Progenitor cell of endocrine pancreas (in vitro differentiated cells): ENCODE results near the gene DNALI1. TPM values are rescaled to one million over a fixed set of nuclear protein-coding genes. Genes with fewer than 3 reads are reported as not detected.
A peak's percentile ranks its signal among the peaks of the same experiment; 100 is the strongest.
"Not testable (repeated sequence)": the region's sequence is repeated elsewhere in the genome, so short reads cannot be mapped to it uniquely, and the experiment has no call there.

Source experiments
- DNase-seq: peaks from one replicate; pipeline ENCODE4 v3.0.0; 2021; ENCODE audit warnings: low spot score; ENCODE audit not compliant: unreplicated experiment
- H3K27ac Mint-ChIP-seq: 2 replicates; pipeline ENCODE4 v1.8.0; 2021; ENCODE audit warnings: mild to moderate bottlenecking, moderate library complexity, mixed read lengths
- H3K27me3 Mint-ChIP-seq: 2 replicates; pipeline ENCODE4 v1.8.0; 2021; ENCODE audit warnings: mixed read lengths
- H3K36me3 Mint-ChIP-seq: 2 replicates; pipeline ENCODE4 v1.8.0; 2022; ENCODE audit warnings: mixed read lengths; ENCODE audit not compliant: insufficient read depth
- H3K4me1 Mint-ChIP-seq: 2 replicates; pipeline ENCODE4 v1.8.0; 2021; ENCODE audit warnings: low read depth, mixed read lengths
- H3K4me3 Mint-ChIP-seq: 2 replicates; pipeline ENCODE4 v1.8.0; 2021; ENCODE audit warnings: low read depth, mild to moderate bottlenecking, moderate library complexity, mixed read lengths
- H3K9me3 Mint-ChIP-seq: 2 replicates; pipeline ENCODE4 v1.8.0; 2021; ENCODE audit warnings: low read depth, mixed read lengths
- total RNA-seq: library from RNA; stranded (reverse); gene quantifications from 2 replicates; pipeline ENCODE4 v1.2.1, GENCODE V29; 2021
- TF ChIP-seq, protein P1 (sequence below): fragments of 200-600 bp; sonication (generic); IDR thresholded peaks from one replicate; pipeline ENCODE4 v1.5.0; 2021; ENCODE audit warnings: antibody characterized with exemption, mild to moderate bottlenecking; ENCODE audit not compliant: unreplicated experiment

The DNALI1 gene
- total RNA-seq, 1 donor from 2014 or later, result 75.4 TPM

DNA sequence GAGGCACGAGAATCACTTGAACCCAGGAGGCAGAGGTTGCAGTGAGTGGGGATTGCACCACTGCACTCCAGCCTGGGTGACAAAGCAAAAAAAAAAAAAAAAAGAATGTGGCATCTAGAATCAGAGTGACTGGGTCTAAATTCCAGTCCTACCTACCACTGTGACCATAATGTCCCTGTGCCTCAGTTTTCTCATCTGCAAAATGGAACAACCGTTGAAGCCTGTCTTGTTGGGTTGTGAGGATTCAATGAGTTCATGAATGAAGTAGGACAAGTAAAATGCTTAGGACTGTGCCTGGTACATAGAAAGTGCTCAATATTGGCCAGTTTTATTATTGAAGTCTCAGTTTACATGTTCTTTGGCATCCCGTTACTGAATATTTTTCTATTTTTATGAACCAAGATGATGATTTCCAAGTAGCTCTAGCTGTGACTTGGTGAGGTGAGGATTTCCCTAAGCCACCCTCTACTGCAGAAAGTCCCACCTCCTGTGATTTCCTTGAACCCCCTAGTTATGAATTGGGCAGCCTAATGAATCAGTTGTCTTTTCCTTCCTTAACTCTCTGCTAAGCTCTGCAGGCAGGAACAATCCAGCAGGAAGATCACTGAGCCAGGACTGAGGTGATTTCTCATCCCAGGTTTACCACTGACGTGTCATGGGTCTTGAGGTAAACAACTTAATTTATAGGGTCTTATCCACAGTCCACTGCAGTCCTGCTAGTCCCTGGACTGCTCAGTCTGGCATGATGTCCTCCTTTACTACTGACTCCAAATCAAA, 23.2 kb upstream of the DNALI1 start:
- H3K4me1 Mint-ChIP-seq, result peaks cover 5% of the 10 kb centered on the region
- H3K27me3 Mint-ChIP-seq, result no peaks in the 10 kb centered on the region
- H3K9me3 Mint-ChIP-seq, result no peaks in the 10 kb centered on the region
- H3K4me3 Mint-ChIP-seq, result no peak overlapping the region
- peaks cover 18% of the 10 kb centered on the region for H3K36me3 Mint-ChIP-seq
- DNase-seq, result no peak
- TF ChIP-seq, protein P1, sequence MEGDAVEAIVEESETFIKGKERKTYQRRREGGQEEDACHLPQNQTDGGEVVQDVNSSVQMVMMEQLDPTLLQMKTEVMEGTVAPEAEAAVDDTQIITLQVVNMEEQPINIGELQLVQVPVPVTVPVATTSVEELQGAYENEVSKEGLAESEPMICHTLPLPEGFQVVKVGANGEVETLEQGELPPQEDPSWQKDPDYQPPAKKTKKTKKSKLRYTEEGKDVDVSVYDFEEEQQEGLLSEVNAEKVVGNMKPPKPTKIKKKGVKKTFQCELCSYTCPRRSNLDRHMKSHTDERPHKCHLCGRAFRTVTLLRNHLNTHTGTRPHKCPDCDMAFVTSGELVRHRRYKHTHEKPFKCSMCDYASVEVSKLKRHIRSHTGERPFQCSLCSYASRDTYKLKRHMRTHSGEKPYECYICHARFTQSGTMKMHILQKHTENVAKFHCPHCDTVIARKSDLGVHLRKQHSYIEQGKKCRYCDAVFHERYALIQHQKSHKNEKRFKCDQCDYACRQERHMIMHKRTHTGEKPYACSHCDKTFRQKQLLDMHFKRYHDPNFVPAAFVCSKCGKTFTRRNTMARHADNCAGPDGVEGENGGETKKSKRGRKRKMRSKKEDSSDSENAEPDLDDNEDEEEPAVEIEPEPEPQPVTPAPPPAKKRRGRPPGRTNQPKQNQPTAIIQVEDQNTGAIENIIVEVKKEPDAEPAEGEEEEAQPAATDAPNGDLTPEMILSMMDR, result no peak
- H3K27ac Mint-ChIP-seq, result peak overlapping the region; percentile 96

GRCh38 chr1:37537378-37537777, 19.4 kb upstream of the DNALI1 start:
- no peak overlapping the region for H3K27ac Mint-ChIP-seq
- H3K4me3 Mint-ChIP-seq, result no peak overlapping the region
- H3K4me1 Mint-ChIP-seq, result peaks cover 5% of the 10 kb centered on the region
- TF ChIP-seq, protein P1, result no peak
- no peak for DNase-seq
- H3K36me3 Mint-ChIP-seq, result peaks cover 29% of the 10 kb centered on the region
- no peaks in the 10 kb centered on the region for H3K9me3 Mint-ChIP-seq
- H3K27me3 Mint-ChIP-seq, result no peaks in the 10 kb centered on the region

DNA sequence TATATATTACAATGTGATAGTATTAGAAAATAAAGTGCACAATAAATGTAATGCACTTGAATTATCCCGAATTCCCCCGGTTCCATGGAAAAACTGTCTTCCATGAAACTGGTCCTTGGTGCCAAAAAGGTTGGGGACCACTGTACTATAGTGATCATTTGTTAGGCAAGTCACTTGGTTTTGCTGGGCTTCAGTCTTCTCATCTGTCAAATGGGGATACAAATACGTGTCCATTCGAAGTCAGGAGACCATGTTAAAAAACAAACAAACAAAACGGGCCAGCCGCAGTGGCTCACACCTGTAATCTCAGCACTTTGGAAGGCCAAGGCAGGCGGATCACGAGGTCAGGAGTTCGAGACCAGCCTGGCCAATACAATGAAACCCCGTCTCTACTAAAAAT, 17.6 kb upstream of the DNALI1 start:
- H3K36me3 Mint-ChIP-seq, result peaks cover 25% of the 10 kb centered on the region
- not testable (repeated sequence) for H3K4me1 Mint-ChIP-seq, H3K27ac Mint-ChIP-seq, H3K9me3 Mint-ChIP-seq, H3K4me3 Mint-ChIP-seq, DNase-seq, H3K27me3 Mint-ChIP-seq

DNA sequence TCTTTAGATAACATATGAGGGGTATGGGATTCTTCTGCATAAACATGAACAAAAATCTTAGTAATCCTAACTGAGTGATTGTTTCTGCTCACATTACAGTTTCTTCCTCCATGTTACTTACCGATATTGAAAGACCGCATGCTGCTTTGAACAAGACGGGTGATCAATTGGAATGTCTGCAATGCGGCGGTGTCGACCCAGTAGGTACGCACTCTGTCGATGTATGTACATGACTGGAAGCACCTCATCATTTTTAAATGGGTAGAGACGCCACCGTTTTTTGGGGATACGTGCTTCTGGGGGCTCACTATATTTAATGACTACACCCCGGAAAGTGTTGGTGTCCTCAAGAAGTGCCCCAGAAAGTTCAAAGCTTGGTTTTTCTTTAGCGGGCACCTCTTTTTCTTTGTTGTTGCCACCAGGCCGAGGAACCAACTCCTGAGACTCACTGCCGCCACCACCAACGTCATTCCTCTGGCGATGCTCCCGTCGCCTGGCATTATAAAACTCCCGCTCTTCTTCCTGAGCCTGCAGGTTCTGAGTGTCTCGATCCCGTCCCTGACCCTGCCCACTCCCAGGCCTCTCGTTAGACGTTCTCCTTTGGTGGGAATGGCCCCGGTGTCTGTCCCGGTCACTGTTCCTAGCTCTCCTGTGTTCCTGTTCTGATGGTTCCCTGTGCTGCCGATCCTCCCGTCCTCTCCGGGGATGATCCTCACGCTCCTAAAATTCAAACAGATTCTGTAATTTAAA, 16.5 kb upstream of the DNALI1 start:
- H3K36me3 Mint-ChIP-seq, result peaks cover 26% of the 10 kb centered on the region
- H3K9me3 Mint-ChIP-seq, result no peaks in the 10 kb centered on the region

DNA sequence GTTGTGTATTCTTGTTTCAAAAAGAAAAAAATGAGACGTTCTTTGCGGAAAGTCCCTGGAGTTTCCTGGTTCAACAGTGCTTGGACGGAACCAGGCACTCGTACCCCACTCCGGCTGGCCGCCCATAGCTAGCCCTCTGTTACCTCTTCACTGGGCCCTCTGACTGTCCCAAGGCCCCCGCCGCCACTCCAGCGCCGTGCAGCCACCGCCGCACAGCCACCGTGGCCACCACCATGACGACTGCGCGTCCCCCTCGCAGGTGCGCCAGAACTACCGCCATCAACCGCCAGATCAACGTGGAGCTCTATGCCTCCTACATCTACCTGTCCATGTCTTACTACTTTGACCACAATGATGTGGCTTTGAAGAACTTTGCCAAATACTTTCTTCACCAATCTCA, 12.2 kb upstream of the DNALI1 start:
- DNase-seq, result no peak
- TF ChIP-seq, protein P1, result no peak
- no peaks in the 10 kb centered on the region for H3K9me3 Mint-ChIP-seq
- no peaks in the 10 kb centered on the region for H3K4me1 Mint-ChIP-seq
- peaks cover 25% of the 10 kb centered on the region for H3K36me3 Mint-ChIP-seq
- no peak overlapping the region for H3K4me3 Mint-ChIP-seq
- H3K27me3 Mint-ChIP-seq, result no peaks in the 10 kb centered on the region
- no peak overlapping the region for H3K27ac Mint-ChIP-seq

More for the DNA sequence above, 16.5 kb upstream of the DNALI1 start:
- DNase-seq, result no peak
- TF ChIP-seq, protein P1, result no peak
- no peak overlapping the region for H3K27ac Mint-ChIP-seq
- H3K4me1 Mint-ChIP-seq, result no peaks in the 10 kb centered on the region
- no peak overlapping the region for H3K4me3 Mint-ChIP-seq
- H3K27me3 Mint-ChIP-seq, result no peaks in the 10 kb centered on the region
